ENCODE results near the gene LSM12.

Gene LSM12

DNA sequence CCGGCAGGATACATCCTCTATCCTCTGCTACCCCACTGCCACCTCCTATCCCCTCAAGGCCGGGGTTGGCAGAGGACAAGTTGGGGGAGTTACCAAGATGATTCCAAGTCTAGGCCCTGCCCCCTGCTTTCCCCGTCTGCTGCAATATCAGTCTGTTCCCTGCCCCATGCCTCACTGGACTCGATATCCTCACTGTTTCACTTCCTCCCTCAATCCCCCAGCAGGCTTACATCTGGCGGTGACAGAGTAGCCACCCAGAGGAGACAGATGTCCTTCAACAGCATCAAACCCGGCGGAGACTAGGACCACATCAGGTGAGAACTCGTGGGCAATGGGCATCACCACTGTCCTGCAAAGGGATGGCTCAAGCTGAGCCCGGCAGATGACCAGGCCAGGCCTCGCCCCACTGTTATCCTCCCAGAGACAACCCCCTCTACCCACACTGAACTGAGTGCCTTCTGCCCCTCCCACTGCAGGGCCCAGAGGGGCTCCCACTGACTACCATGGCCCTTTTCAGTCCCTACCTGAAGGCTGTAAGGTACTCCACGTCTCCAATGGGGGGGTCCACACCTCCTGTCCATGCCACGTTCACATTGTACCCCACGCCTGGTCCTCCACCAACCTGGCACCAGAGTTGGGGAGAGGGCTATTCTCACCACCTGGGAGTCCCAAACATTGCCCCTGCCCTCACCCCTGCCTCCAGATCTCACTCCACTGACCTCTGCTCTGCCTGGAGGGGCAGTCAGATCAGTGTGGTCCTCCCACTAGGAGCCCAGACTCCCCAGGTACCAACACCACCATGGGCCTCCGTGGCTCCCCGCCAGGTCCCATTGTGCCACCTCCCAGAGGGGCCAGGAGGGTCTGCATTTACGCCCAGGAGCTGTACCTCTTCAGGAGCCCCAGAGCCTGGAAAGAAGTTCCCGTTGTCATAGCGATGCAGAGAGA, 13.7 kb upstream of the LSM12 start:
- Mint-ChIP-seq H3K4me1 (peaks cover 41% of the 10 kb centered on the region), H3K9me3 (no peaks in the 10 kb centered on the region), H3K27me3 (ENCODE audit: low read depth, poor library complexity) (no peaks in the 10 kb centered on the region), H3K4me3 (no peak overlapping the region), H3K27ac (peak overlapping the region; percentile 78), H3K36me3 (ENCODE audit: low read depth) (peaks cover 46% of the 10 kb centered on the region)
- TF ChIP-seq, protein P1, sequence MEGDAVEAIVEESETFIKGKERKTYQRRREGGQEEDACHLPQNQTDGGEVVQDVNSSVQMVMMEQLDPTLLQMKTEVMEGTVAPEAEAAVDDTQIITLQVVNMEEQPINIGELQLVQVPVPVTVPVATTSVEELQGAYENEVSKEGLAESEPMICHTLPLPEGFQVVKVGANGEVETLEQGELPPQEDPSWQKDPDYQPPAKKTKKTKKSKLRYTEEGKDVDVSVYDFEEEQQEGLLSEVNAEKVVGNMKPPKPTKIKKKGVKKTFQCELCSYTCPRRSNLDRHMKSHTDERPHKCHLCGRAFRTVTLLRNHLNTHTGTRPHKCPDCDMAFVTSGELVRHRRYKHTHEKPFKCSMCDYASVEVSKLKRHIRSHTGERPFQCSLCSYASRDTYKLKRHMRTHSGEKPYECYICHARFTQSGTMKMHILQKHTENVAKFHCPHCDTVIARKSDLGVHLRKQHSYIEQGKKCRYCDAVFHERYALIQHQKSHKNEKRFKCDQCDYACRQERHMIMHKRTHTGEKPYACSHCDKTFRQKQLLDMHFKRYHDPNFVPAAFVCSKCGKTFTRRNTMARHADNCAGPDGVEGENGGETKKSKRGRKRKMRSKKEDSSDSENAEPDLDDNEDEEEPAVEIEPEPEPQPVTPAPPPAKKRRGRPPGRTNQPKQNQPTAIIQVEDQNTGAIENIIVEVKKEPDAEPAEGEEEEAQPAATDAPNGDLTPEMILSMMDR (IDR thresholded peaks at IDR 0.05): no peak
- DNase-seq: no peak

DNA sequence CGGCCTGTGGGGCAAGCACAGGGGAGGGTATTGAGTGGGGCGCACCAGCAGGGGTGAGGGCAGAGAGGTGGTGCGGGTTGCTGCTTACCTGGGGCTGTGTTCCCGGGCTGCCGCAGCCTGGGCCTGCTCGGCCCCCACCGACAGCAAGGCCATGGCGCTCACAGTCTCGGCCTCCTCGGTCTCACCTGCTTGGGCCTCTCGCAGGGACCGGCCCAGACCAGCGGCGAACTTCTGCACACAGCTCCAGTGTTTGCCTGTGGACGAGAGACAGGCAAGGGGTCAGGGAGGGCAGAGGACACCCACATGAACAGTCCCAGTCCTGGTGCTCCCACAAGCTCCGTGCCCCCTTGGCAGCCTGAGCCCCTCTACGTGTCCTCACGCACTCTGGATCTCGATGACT, 11.9 kb upstream of the LSM12 start:
- Mint-ChIP-seq H3K9me3 (no peaks in the 10 kb centered on the region), H3K4me1 (peaks cover 38% of the 10 kb centered on the region), H3K27me3 (ENCODE audit: low read depth, poor library complexity) (peaks cover 3% of the 10 kb centered on the region), H3K4me3 (no peak overlapping the region), H3K27ac (peak overlapping the region; percentile 25), H3K36me3 (ENCODE audit: low read depth) (peaks cover 50% of the 10 kb centered on the region)
- no peak for DNase-seq
- TF ChIP-seq, protein P1 (IDR thresholded peaks at IDR 0.05): no peak

DNA sequence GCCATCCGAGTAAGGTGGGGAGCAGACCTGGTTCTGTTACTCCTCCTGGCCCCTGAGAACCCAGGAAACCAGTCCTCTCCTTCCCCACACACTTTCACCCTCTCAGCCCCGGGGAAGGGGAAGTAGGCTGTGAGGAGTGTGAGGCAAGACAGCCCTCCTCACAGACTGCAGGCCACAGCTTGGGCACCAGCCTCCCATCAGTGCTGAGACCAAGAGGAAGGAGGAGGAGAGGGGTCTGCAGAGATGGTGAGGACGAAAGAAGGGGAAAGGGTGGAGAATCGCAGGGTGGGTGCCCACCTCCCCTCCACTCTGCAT, 11.1 kb upstream of the LSM12 start:
- peaks cover 46% of the 10 kb centered on the region for H3K36me3 Mint-ChIP-seq (ENCODE audit: low read depth)
- no peak for DNase-seq

GRCh38 chr17:44076716-44077594, 10.5 kb upstream of the LSM12 start:
- TF ChIP-seq, protein P1 (IDR thresholded peaks at IDR 0.05): no peak
- H3K4me3 Mint-ChIP-seq: no peak overlapping the region
- H3K4me1 Mint-ChIP-seq: peaks cover 38% of the 10 kb centered on the region
- H3K27ac Mint-ChIP-seq: peak overlapping the region; percentile 83
- no peaks in the 10 kb centered on the region for H3K9me3 Mint-ChIP-seq
- peaks cover 43% of the 10 kb centered on the region for H3K36me3 Mint-ChIP-seq (ENCODE audit: low read depth)
- peaks cover 3% of the 10 kb centered on the region for H3K27me3 Mint-ChIP-seq (ENCODE audit: low read depth, poor library complexity)
- no peak for DNase-seq

More for the DNA sequence above, 11.1 kb upstream of the LSM12 start:
- Mint-ChIP-seq H3K4me1 (peaks cover 40% of the 10 kb centered on the region), H3K9me3 (no peaks in the 10 kb centered on the region), H3K27me3 (ENCODE audit: low read depth, poor library complexity) (peaks cover 3% of the 10 kb centered on the region), H3K27ac (peak overlapping the region; percentile 83), H3K4me3 (no peak overlapping the region)
- TF ChIP-seq, protein P1 (IDR thresholded peaks at IDR 0.05): no peak

GRCh38 chr17:44075598-44076293, 9.3 kb upstream of the LSM12 start:
- H3K36me3 Mint-ChIP-seq (ENCODE audit: low read depth): peaks cover 41% of the 10 kb centered on the region
- H3K4me1 Mint-ChIP-seq: peaks cover 48% of the 10 kb centered on the region
- no peak overlapping the region for H3K4me3 Mint-ChIP-seq
- H3K27ac Mint-ChIP-seq: peak overlapping the region; percentile 50
- no peak for DNase-seq
- peaks cover 3% of the 10 kb centered on the region for H3K27me3 Mint-ChIP-seq (ENCODE audit: low read depth, poor library complexity)
- no peaks in the 10 kb centered on the region for H3K9me3 Mint-ChIP-seq
- TF ChIP-seq, protein P1 (IDR thresholded peaks at IDR 0.05): no peak
